Lung microvascular endothelial cell (primary cell): ENCODE measurements around the gene BUB1B. TPM values are rescaled to one million over a fixed set of nuclear protein-coding genes. Genes with fewer than 3 reads are reported as not detected.

Source experiments
- DNase-seq, 2 donors: peaks; one replicate each; pipeline versions ENCODE4 v3.0.0 to v3.0.0-alpha.2; 2010; ENCODE audit warnings: low read depth in 2 of 2
- total RNA-seq: library from RNA; depleted of rRNA; stranded (reverse); fragments of >200 nt; gene quantifications from 2 replicates; pipeline ENCODE4 v1.2.1, GENCODE V29; 2014

Gene BUB1B
- total RNA-seq, 1 donor from 2014 or later = 3.0 TPM

- DNase-seq = no peak
Observed at GRCh38 chr15:40239693-40240618, 79.1 kb downstream of the BUB1B start.

- no peak for DNase-seq
Observed at GRCh38 chr15:40240619-40241221, 79.9 kb downstream of the BUB1B start.

GRCh38 chr15:40241269-40242212 is 80.7 kb downstream of the BUB1B start:
- DNase-seq = no peak

- no peak for DNase-seq
Observed at GRCh38 chr15:40242213-40242599, 81.3 kb downstream of the BUB1B start.

GRCh38 chr15:40242601-40243000 is 81.7 kb downstream of the BUB1B start:
- DNase-seq = no peak

- DNase-seq = no peak
Observed at GRCh38 chr15:40243126-40243810, 82.4 kb downstream of the BUB1B start.

GRCh38 chr15:40244961-40245523 is 84.2 kb downstream of the BUB1B start:
- no peak for DNase-seq

- DNase-seq = no peak
Observed at GRCh38 chr15:40245666-40246450, 85.0 kb downstream of the BUB1B start.

GRCh38 chr15:40246496-40247280 is 85.8 kb downstream of the BUB1B start:
- DNase-seq = no peak

- DNase-seq = no peak
Observed at GRCh38 chr15:40247406-40247971, 86.6 kb downstream of the BUB1B start.

GRCh38 chr15:40248006-40248783 is 87.3 kb downstream of the BUB1B start:
- DNase-seq = no peak

GRCh38 chr15:40249477-40250303 is 88.8 kb downstream of the BUB1B start:
- peak in 1 of 2 donors; percentile 29 for DNase-seq

- DNase-seq = no peak
Observed at GRCh38 chr15:40250304-40250656, 89.4 kb downstream of the BUB1B start.

- no peak for DNase-seq
Observed at GRCh38 chr15:40250771-40251483, 90.1 kb downstream of the BUB1B start.

GRCh38 chr15:40251486-40252140 is 90.7 kb downstream of the BUB1B start:
- no peak for DNase-seq

GRCh38 chr15:40252141-40252437 is 91.2 kb downstream of the BUB1B start:
- DNase-seq = no peak
